NCI-H748 treated with DMSO at 0.1 percent for 48 hours (cell line): ENCODE data around the gene MYH15.

ENCODE experiments used
- DNase-seq: peaks from one replicate; lab custom pipeline; 2025; lab: John Stamatoyannopoulos, UW

The MYH15 gene

DNA sequence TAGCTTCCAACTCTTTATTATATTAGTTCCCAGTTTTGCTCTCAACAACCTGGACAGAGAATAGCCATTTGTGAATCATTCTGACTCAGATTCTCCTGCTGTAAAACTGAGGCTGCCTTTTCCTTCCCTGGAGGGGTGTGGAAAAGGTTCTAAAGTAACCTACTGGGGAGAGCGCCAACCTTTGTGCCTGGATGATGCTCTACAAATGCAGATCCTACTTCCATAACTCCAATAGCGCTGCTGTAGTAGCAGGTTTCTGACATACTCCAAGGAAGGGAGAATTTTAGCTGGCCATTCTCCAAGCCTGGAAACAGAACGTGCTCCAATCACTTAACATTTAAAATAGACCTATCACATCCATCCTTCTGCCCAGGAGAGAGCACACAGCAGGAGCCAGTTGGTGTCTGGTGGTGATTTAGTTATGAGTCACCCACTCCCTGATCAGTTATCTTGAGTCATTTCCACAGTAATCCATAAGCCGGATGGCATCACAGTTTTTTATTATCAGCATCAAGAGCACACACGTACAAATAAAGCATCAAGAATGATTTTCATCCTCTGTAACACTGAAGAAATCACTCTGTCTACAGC lies 38.3 kb downstream of the MYH15 start:
- no peak for DNase-seq

DNA sequence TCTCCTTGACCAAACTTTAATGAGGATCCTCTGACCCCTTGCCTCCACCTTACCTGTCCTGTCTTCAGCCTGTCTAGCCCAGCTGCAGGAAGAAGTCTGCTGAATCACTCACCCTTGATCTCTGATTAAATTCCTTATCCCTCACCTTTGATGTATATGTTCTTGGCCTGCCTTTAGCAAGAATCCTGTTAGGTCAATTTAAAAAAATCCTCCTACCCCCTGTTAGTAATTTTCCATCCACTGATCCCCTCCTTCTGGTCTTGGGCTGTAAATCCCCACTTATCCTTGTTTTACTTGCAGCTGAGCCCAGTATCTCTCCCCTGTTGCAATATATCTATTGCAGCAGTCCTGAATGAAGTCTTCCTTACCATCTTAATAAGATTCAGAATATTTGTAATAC lies 39.0 kb downstream of the MYH15 start:
- DNase-seq, result no peak

- DNase-seq, result no peak
Measured at GRCh38 chr3:108469126-108469525, 41.3 kb downstream of the MYH15 start.

GRCh38 chr3:108468577-108468976 lies 41.8 kb downstream of the MYH15 start:
- DNase-seq, result no peak

GRCh38 chr3:108462899-108463298 lies 47.5 kb downstream of the MYH15 start:
- DNase-seq, result no peak

- DNase-seq, result no peak
Measured at GRCh38 chr3:108461661-108462111, 48.7 kb downstream of the MYH15 start.

GRCh38 chr3:108459225-108459624 lies 51.2 kb downstream of the MYH15 start:
- no peak for DNase-seq

DNA sequence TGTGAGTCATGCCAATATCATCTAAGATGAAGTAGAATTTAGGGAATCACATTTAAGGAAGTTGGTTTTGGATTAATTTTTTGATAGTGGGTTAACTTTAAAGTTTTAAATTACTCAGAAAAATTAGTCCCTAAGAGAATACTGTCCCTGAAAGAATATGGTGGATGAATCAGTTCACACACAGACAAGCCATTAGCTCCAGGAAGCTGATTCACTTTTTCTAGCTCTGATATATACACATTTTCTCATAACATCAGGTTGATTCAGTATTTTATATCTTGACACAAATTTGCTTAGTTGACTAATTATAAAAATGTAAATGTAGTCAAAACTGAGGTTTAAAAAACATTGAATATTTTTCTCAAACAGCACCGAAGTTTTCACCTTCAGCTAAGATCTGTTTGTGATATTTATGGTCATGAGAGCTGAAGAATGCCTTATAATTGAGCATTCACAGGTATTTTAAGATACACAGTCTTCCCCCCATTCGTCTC lies 55.1 kb downstream of the MYH15 start:
- DNase-seq, result no peak

GRCh38 chr3:108453565-108453964 lies 56.8 kb downstream of the MYH15 start:
- no peak for DNase-seq

DNA sequence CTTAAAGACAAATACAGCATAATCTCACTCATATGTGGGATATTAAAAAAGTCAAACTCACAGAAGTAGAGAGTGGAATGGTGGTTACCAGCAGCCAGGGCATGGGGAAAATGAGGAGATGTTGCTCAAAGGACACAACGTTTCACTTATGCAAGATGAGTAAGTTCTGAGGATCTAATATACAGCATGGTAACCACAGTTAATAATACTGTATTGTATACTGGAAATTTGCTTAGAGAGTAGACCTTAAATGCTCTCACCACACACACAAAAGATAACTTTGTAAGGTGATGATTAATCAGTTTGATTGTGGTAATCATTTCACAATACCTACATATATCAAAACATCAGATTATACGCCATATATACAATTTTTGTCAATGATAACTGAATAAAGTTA lies 60.0 kb downstream of the MYH15 start:
- no peak for DNase-seq

DNA sequence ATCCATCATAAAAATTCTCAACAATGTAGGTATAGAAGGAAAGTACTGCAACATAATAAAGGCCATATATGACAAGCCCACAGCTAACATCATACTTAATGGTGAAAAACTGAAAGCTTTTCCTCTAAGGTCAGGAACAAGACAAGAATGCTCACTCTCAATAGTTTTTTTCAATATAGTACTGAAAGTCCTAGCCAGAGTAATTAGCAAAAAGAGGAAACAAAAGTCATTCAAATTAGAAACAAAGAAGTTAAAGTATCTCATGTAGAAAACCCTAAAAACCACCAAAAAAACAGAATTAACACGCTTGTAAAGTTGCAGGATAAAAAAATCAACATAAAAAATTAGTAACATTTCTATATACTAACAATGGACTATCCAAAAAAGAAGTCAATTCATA lies 61.8 kb downstream of the MYH15 start:
- no peak for DNase-seq

DNA sequence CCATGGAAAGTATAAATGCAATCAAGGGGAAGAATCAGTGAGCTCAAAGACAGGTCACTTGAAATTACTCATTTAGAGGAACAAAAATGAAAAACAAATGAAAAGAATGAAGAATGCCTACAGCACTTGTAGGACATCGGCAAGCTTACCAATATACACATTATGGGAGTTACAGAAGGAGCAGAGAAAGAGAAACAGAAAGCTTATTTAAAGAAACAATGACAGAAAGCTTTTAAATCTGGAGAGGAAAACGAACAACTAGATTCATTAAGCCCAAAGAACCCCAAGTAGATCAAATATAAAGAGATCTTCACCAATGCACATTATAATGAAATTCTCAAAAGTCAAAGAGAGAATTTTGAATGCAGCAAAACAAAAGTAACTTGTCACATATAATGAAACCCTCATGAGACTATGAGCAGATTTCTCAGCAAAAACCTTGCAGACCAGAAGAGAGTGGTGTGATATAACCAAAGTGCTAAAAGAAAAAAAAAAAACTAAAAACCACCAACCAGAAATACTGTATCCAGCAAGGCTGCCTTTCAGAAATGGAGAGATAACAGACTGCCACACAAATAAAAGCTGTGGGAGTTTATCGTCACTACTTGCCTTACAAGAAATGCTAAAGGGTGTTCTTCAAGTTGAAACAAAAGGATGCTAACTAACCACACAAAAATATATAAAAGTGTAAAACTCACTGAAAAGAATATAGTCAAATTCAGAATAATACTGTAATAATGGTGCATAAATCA lies 63.1 kb downstream of the MYH15 start:
- DNase-seq, result no peak

GRCh38 chr3:108442281-108442680 lies 68.1 kb downstream of the MYH15 start:
- no peak for DNase-seq

DNA sequence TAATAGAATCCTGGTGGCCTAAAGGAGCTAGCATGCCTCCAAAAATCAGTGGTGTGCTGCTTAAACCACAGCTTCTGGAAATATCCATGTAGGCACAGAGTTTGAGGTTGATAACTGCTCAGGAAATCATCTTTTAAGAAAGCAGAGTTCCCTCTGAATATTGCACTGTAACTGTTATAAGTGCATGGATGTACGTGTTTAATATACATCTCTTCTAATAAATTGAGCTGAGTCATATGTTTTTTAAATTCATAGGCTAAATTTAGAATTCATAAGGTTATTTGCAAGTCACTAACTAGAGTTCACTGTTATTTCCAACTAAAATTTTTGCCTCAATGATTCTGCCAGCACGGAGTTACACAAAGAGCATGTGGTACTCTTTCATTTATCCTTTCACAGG lies 68.9 kb downstream of the MYH15 start:
- no peak for DNase-seq

DNA sequence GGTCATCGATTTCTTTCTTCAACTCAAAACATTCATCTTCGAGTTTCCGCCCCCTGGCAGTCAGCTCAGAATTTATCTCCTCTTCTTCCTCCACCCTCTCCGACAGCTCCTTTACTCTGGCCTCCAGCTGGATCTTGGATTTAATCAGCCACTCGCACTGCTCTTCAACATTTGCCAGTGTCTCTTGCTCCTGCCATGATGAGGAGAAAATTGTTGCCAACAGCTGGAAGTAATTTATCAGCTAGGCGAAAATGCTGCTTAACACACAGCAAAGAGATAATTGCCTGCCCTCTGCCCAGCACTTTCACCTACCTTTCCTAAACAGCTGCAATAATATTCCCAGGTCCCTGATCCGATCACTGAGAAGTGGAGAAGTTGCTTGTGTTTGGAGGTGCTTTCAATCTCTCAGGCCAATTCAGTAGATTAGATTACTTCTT lies 69.3 kb downstream of the MYH15 start:
- DNase-seq, result no peak

DNA sequence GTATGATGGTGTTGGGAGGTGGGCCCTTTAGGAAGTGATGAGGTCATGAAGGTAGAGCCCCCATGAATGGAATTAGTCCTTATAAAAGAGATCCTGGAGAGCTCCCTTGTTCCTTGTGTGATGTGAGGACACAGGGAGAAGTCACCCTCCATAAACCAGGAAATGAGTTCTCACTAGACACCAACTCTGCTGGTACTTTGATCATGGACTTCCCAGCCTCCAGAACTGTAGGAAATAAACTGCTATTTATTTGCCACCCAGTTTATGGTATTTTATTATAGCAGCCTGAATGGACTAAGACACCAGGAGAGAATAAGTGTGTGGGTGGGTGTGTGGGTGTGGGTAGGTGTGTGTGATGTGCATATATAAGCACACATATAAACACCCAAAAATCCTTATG lies 71.9 kb downstream of the MYH15 start:
- DNase-seq, result no peak

DNA sequence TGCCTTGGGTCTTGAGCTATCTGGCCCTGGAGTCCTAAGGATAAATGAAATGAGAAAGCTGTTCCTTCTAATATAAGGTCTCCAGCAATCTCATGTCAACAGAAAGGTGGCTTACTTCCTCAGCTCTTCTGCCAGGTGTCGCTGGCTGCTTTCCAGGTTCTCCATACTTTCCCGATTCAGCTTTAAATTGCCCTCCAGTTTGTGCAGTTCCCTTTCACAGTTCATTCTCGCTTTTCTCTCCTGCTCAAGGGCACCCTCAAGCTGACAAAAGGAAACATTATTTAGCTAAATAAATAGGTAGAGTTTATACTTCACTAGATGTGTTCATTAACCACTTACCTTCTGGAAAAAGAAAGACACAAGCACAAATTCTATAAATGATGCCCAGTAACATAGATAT lies 73.0 kb downstream of the MYH15 start:
- DNase-seq, result peak; percentile 21

DNA sequence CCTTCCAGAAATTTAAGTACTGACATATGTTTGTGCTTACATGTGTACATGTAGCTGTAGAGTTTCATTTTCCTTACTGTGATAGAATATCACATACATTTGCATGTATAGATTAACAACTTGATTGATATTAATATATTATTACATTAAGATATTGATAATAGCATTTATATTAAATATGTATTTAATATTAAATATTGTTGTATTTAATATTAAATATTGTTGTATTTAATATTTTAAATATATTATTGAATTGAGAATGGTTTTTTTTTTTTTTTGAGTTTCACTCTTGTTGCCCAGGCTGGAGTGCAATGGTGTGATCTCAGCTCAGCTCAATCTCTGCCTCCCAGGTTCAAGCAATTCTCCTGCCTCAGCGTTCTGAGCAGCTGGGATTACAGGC lies 76.5 kb downstream of the MYH15 start:
- no peak for DNase-seq

DNA sequence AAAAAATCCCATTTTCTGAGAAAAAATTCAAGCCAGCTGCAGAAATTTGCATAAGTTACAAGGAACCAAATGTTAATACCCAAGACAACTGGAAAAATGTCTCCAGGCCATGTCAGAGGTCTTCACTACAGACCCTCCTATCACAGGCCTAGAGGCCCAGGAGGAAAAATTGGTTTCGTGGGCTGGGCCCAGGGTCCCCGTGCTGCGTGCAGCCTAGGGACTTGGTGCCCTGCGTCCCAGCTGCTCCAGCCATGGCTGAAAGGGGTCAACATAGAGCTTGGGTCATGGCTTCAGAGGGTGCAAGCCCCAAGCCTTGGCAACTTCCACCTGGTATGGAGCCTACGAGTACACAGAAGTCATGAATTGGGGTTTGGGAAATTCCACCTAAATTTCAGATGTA lies 78.0 kb downstream of the MYH15 start:
- no peak for DNase-seq

- DNase-seq, result no peak
Measured at GRCh38 chr3:108430540-108430939, 79.9 kb downstream of the MYH15 start.

DNA sequence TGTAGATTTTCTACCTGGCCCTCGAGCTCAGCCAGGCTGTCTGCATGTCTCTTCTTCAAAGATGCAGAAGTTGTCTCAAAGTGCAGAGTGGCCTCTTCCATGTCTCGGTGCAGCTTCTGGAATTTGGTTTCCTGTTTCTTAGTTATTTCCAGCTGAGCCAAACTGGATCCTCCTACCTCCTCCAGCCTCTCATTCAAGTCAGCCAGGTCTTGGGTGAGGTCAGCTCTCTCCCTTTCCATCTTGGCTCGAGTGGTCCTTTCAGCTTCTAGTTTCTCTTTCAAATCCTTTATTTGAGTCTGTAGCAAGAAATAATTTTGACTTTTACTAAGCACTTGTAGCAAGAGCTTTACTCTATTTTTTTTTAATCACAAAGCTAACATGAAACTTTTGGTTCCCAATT lies 81.8 kb downstream of the MYH15 start:
- no peak for DNase-seq

DNA sequence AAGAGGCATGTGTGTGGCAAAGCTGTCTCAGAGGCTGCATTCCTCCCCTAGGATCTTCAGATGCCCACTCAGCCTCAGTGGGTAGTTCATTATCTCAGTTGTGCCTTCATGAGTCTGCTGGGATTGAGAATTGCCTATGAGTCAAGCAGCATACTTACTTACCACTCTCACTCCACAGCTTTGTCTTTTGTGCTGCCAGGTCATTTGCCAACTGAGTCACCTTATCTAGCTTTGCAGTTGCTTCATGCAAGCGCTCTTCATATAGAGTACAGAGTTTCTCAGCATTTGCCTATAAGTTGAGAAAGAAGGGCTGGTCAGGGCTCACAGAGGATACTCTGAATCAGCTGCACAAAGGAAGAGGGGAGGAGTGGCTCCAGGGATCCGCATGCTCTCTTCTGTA lies 89.5 kb downstream of the MYH15 start:
- DNase-seq, result no peak

- DNase-seq, result no peak
Measured at GRCh38 chr3:108416111-108416869, 94.1 kb downstream of the MYH15 start.
